HEK293T (cell line): Measurements from ENCODE around the gene ING4.

Source experiments
- ARNT ChIP-seq: fragments of 450-650 bp; IDR thresholded peaks from 2 replicates; pipeline ENCODE4 v1.6.1; 2017; ENCODE audit warnings: mild to moderate bottlenecking
- BHLHE40 ChIP-seq: fragments of 450-650 bp; IDR thresholded peaks from 2 replicates; pipeline ENCODE4 v1.6.1; 2016; ENCODE audit warnings: mild to moderate bottlenecking, moderate library complexity, borderline replicate concordance
- FOXM1 ChIP-seq: fragments of 450-650 bp; IDR thresholded peaks from 2 replicates; pipeline ENCODE4 v1.6.1; 2017; ENCODE audit warnings: mild to moderate bottlenecking, borderline replicate concordance
- HDGF ChIP-seq: fragments of 450-650 bp; IDR thresholded peaks from 2 replicates; pipeline ENCODE4 v1.6.1; 2017; ENCODE audit warnings: antibody characterized with exemption, borderline replicate concordance
- LEF1 ChIP-seq: fragments of 450-650 bp; IDR thresholded peaks from 2 replicates; pipeline ENCODE4 v1.6.1; 2017; ENCODE audit warnings: mild to moderate bottlenecking, borderline replicate concordance
- SP1 ChIP-seq: fragments of 450-650 bp; IDR thresholded peaks from 2 replicates; pipeline ENCODE4 v1.6.1; 2017
- ZNF384 ChIP-seq: fragments of 450-650 bp; IDR thresholded peaks from 2 replicates; pipeline ENCODE4 v1.6.1; 2016

DNA sequence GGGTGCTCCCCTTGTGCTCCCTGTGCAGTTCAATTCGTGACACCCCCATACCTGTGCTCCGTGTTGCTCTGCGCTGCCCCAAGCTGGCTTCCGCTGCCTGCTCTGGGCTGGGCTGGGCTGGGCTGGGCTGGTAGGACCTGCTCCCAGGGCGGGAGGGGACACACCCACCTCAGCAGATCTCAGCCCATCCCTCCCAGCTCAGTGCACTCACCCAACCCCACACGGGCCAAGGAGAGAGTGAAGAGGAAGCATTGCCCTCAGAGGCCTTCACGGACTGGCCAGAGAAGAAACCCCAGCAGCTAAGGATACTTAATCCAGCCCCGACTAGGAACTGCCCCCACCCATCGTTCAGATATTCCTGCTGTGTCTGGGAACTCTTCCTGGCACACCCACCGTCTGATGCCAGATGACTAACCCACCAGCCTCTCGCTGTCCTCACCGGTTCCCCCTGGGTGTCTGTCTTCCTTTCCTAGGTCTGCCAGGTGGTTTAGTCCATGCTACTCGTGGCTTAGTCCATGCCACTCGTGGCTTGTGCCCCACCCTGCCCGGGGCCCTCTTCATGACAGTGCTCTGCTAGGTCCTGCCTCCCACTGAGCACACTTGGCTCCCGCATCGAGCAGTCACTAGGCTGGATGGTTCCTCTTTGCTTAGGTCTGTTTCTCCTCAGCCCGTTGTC lies 26.9 kb downstream of the ING4 start, which contains the start of gene LPAR5:
- TF ChIP-seq ZNF384 (no peak), ARNT (no peak), BHLHE40 (no peak), HDGF (no peak), LEF1 (no peak), FOXM1 (no peak), SP1 (no peak)
